Body of pancreas (tissue), 4 donors: ENCODE data around the gene MAPK6. TPM values are rescaled to one million over a fixed set of nuclear protein-coding genes. Genes with fewer than 3 reads are reported as not detected.
"Not testable (repeated sequence)": the region's sequence is repeated elsewhere in the genome, so short reads cannot be mapped to it uniquely, and the experiment has no call there.

Experiments
- ATAC-seq: fragments of 150-250 bp; one replicate; pipeline ENCODE4 v1.9.1; 2016
- DNase-seq, 4 donors: peaks; one replicate each; pipeline ENCODE4 v3.0.0-alpha.2; 2019
- H3K27ac ChIP-seq, 4 donors: fragments of 200-600 bp; sonication (generic); 1 replicate in 3 of 4; 2 replicates in 1 of 4; pipeline versions ENCODE4 v1.5.1 to v1.6.1; 2016 to 2019; ENCODE audit warnings: mild to moderate bottlenecking in 1 of 4, mixed read lengths in 1 of 4, moderate library complexity in 1 of 4
- H3K27me3 ChIP-seq, 2 donors: fragments of 200-600 bp; sonication (generic); one replicate each; pipeline ENCODE4 v1.6.0; 2016; ENCODE audit warnings: mild to moderate bottlenecking in 1 of 2
- H3K36me3 ChIP-seq, 2 donors: fragments of 200-600 bp; sonication (generic); replicated peaks in 1 of 2; 2 replicates each; pipeline ENCODE4 v1.5.1; 2016; ENCODE audit warnings: low read depth in 2 of 2; ENCODE audit not compliant: insufficient read depth in 1 of 2
- H3K4me1 ChIP-seq: fragments of 200-600 bp; sonication (generic); one replicate; pipeline ENCODE4 v1.6.0; 2016
- H3K4me3 ChIP-seq, 2 donors: fragments of 200-600 bp; sonication (generic); 1 replicate in 1 of 2; 2 replicates in 1 of 2; pipeline ENCODE4 v1.5.1; 2016 to 2019
- H3K9me3 ChIP-seq, 3 donors: fragments of 200-600 bp; sonication (generic); 1 replicate in 2 of 3; 2 replicates in 1 of 3; pipeline ENCODE4 v1.5.1; 2016
- CTCF ChIP-seq, 7 experiments: fragments of 450-650 bp in 4 of 7; fragments of 200-600 bp in 3 of 7; sonication (generic) in 3 of 7; IDR thresholded peaks; one replicate each; pipeline ENCODE4 v1.5.1; 2016 to 2019; ENCODE audit warnings: antibody characterized with exemption in 7 of 7
- POLR2A ChIP-seq, 3 donors: fragments of 450-650 bp; IDR thresholded peaks; one replicate each; pipeline ENCODE4 v1.6.1; 2016; ENCODE audit warnings: antibody characterized with exemption in 3 of 3, mild to moderate bottlenecking in 2 of 3
- WGBS, 2 donors: methylation state at CpG; one replicate each; pipeline ENCODE4 v1.1.5; 2017; 5-methylcytosine and 5-hydroxymethylcytosine counted together
- intact Hi-C: fragments of 100-400 bp; cut with DNase I; formaldehyde crosslinking; loops from one replicate; pipeline ENCODE4 v1.15.1; 2023
- total RNA-seq, 2 donors: library from RNA; depleted of rRNA; stranded (reverse); fragments of >200 nt; gene quantifications; one replicate each; pipeline ENCODE4 v1.1.0, GENCODE V29; 2016

MAPK6 gene
- total RNA-seq, 2 donors from 2014 or later: 7.3 to 25.4 TPM

GRCh38 chr15:52095597-52096262 lies 76.7 kb downstream of the MAPK6 start:
- ATAC-seq (peak; percentile 12), DNase-seq (no peak)
- Histone ChIP-seq H3K9me3 (no peaks in the 10 kb centered on the region), H3K36me3 (no peaks in the 10 kb centered on the region), H3K27ac (no peak overlapping the region), H3K4me3 (no peak overlapping the region), H3K4me1 (peaks cover 5% of the 10 kb centered on the region), H3K27me3 (no peaks in the 10 kb centered on the region)
- WGBS, 2 donors: 66 to 68% methylated on average over 4 of the region's 4 CpGs
- TF ChIP-seq CTCF (IDR thresholded peaks at IDR 0.05): no peak
- TF ChIP-seq POLR2A (IDR thresholded peaks at IDR 0.05): no peak
- intact Hi-C loops: no loop called here

- H3K27me3 ChIP-seq, ATAC-seq, H3K36me3 ChIP-seq, intact Hi-C loops, H3K4me1 ChIP-seq, DNase-seq, H3K4me3 ChIP-seq, H3K9me3 ChIP-seq, H3K27ac ChIP-seq: not testable (repeated sequence)
- 92% methylated on average over 9 of the region's 9 CpGs for WGBS, 2 donors
These were observed 77.5 kb downstream of the MAPK6 start for GRCh38 chr15:52096536-52096935.

- DNase-seq: no peak
- no peak for ATAC-seq
- H3K27ac ChIP-seq: no peak overlapping the region
- H3K4me1 ChIP-seq: peaks cover 5% of the 10 kb centered on the region
- intact Hi-C loops: no loop called here
- H3K27me3 ChIP-seq: no peaks in the 10 kb centered on the region
- no peaks in the 10 kb centered on the region for H3K9me3 ChIP-seq
- no peaks in the 10 kb centered on the region for H3K36me3 ChIP-seq
- TF ChIP-seq POLR2A (IDR thresholded peaks at IDR 0.05) (no peak), CTCF (IDR thresholded peaks at IDR 0.05) (no peak)
- H3K4me3 ChIP-seq: no peak overlapping the region
These were observed 78.2 kb downstream of the MAPK6 start for GRCh38 chr15:52097180-52097579.

GRCh38 chr15:52098323-52098722 lies 79.3 kb downstream of the MAPK6 start:
- H3K36me3 ChIP-seq: no peaks in the 10 kb centered on the region
- intact Hi-C loops: no loop called here
- no peak overlapping the region for H3K27ac ChIP-seq
- no peak overlapping the region for H3K4me3 ChIP-seq
- H3K27me3 ChIP-seq: no peaks in the 10 kb centered on the region
- peaks cover 1% of the 10 kb centered on the region for H3K4me1 ChIP-seq
- no peaks in the 10 kb centered on the region for H3K9me3 ChIP-seq
- DNase-seq (no peak), ATAC-seq (no peak)
- WGBS, 2 donors: 70 to 75% methylated on average over 2 of the region's 2 CpGs
- TF ChIP-seq POLR2A (IDR thresholded peaks at IDR 0.05) (no peak), CTCF (IDR thresholded peaks at IDR 0.05) (peak in 3 of 7 experiments; percentile 13 to 24 (median 17))

GRCh38 chr15:52099651-52100272 lies 80.7 kb downstream of the MAPK6 start:
- intact Hi-C loops: no loop called here
- 94 to 98% methylated on average over 15 of the region's 15 CpGs for WGBS, 2 donors
- H3K4me1 ChIP-seq: no peaks in the 10 kb centered on the region
- no peak for TF ChIP-seq POLR2A (IDR thresholded peaks at IDR 0.05)
- no peak for TF ChIP-seq CTCF (IDR thresholded peaks at IDR 0.05)
- H3K27me3 ChIP-seq: no peaks in the 10 kb centered on the region
- H3K27ac ChIP-seq: no peak overlapping the region
- no peak overlapping the region for H3K4me3 ChIP-seq
- DNase-seq (no peak), ATAC-seq (no peak)
- no peaks in the 10 kb centered on the region for H3K9me3 ChIP-seq
- H3K36me3 ChIP-seq: no peaks in the 10 kb centered on the region
